HepG2 (cell line): ENCODE results near the gene MYLK. TPM values are rescaled to one million over a fixed set of nuclear protein-coding genes. Genes with fewer than 3 reads are reported as not detected.

Source experiments
- ATAC-seq: fragments of 200-7000 bp; cut with Tn5 transposase; 3 replicates; pipeline ENCODE4 v1.9.1; 2020; ENCODE audit warnings: mild to moderate bottlenecking, moderate library complexity
- BruUV-seq: library from RNA; stranded (reverse); fragments of 400-500 nt; replicated peaks from 2 replicates; lab custom pipeline; 2021; lab: Mats Ljungman, UMichigan
- CTCF ChIA-PET: fragments of 300-600 bp; formaldehyde crosslinking; extraction: SDS; loops from one replicate; lab custom pipeline; 2021; ENCODE audit warnings: low total read pairs, inconsistent platforms, low intra/inter-chr PET ratio; lab: Yijun Ruan, JAX
- POLR2A ChIA-PET: fragments of 350-600 bp; sonication (Branson Sonifier 250); formaldehyde crosslinking; loops from one replicate; lab custom pipeline; 2020; ENCODE audit warnings: antibody characterized with exemption, inconsistent platforms; lab: Yijun Ruan, JAX
- DNase-seq: peaks from one replicate; pipeline ENCODE4 v3.0.0-alpha.2; 2015; ENCODE audit warnings: low spot score
- FAIRE-seq: peaks from 3 replicates; lab custom pipeline; 2011; peaks lifted over from hg19 to GRCh38; lab: Jason Lieb, UNC
- H2AFZ ChIP-seq: one replicate; pipeline ENCODE4 v1.6.1; 2011; ENCODE audit warnings: low read length, inconsistent platforms
- H3K27ac ChIP-seq: fragments of 300-600 bp; 3 replicates; pipeline ENCODE4 v1.8.0; 2011; ENCODE audit warnings: mixed run types, mild to moderate bottlenecking, mixed read lengths, low read length, inconsistent platforms; ENCODE audit not compliant: insufficient read depth; ENCODE audit errors: extremely low read length
- H3K27me3 ChIP-seq, 2 experiments: fragments of 200-600 bp in 1 of 2; 2 replicates in 1 of 2; 3 replicates in 1 of 2; pipeline versions ENCODE4 v1.6.0 to v1.8.0; 2011; ENCODE audit warnings: low read length in 2 of 2, mild to moderate bottlenecking in 2 of 2, moderate library complexity in 2 of 2, inconsistent platforms in 1 of 2; ENCODE audit not compliant: insufficient read depth in 2 of 2, control insufficient read depth in 1 of 2
- H3K36me3 ChIP-seq, 2 experiments: fragments of 200-600 bp in 1 of 2; replicated peaks in 1 of 2; 2 replicates in 1 of 2; 3 replicates in 1 of 2; pipeline versions ENCODE4 v1.5.1 to v1.8.0; 2011; ENCODE audit warnings: low read length in 2 of 2, inconsistent platforms in 1 of 2; ENCODE audit not compliant: insufficient read depth in 2 of 2, control insufficient read depth in 1 of 2
- H3K4me1 ChIP-seq: 2 replicates; pipeline ENCODE4 v1.5.1; 2012; ENCODE audit warnings: low read length, inconsistent platforms; ENCODE audit not compliant: insufficient read depth
- H3K4me2 ChIP-seq: 2 replicates; pipeline ENCODE4 v1.6.0; 2011; ENCODE audit warnings: low read depth, low read length, inconsistent platforms
- H3K4me3 ChIP-seq, 3 experiments: fragments of 200-600 bp in 1 of 3; sonication (generic), shearing (Covaris generic) in 1 of 3; replicated peaks in 1 of 3; 2 replicates each; pipeline ENCODE4 v1.5.1; 2011 to 2016; ENCODE audit warnings: low read length in 3 of 3, inconsistent platforms in 2 of 3, low read depth in 2 of 3, mild to moderate bottlenecking in 2 of 3, control low read depth in 1 of 3, mixed read lengths in 1 of 3; ENCODE audit not compliant: insufficient read depth in 1 of 3
- H3K79me2 ChIP-seq: one replicate; pipeline ENCODE4 v1.6.1; 2011; ENCODE audit warnings: low read length, inconsistent platforms; ENCODE audit not compliant: insufficient read depth
- H3K9ac ChIP-seq: 2 replicates; pipeline ENCODE4 v1.6.0; 2011; ENCODE audit warnings: mild to moderate bottlenecking, low read depth, low read length, inconsistent platforms; ENCODE audit not compliant: insufficient read depth
- H3K9me3 ChIP-seq: 2 replicates; pipeline ENCODE4 v1.5.1; 2012; ENCODE audit warnings: mild to moderate bottlenecking, low read length
- H4K20me1 ChIP-seq: 2 replicates; pipeline ENCODE4 v1.6.0; 2011; ENCODE audit warnings: inconsistent platforms, mild to moderate bottlenecking, low read length, moderate library complexity; ENCODE audit not compliant: insufficient read depth
- ATF1 ChIP-seq: IDR thresholded peaks from 2 replicates; pipeline ENCODE4 v1.6.1; 2016; ENCODE audit warnings: mild to moderate bottlenecking, control low read depth
- CREB1 ChIP-seq, 2 experiments: fragments of 450-650 bp in 1 of 2; IDR thresholded peaks; 2 replicates each; pipeline ENCODE4 v1.6.1; 2016 to 2017; ENCODE audit warnings: control low read depth in 1 of 2, mild to moderate bottlenecking in 1 of 2, missing compliant biosample characterization in 1 of 2, missing genetic modification characterization in 1 of 2
- CREM ChIP-seq, 2 experiments: sonication (generic) in 1 of 2; formaldehyde crosslinking in 1 of 2; IDR thresholded peaks; 2 replicates each; pipeline versions ENCODE4 v1.4.0 to v1.6.1; 2016 to 2020; ENCODE audit warnings: antibody characterized with exemption in 1 of 2, mild to moderate bottlenecking in 1 of 2, missing genetic modification reagents in 1 of 2
- EP300 ChIP-seq, 3 experiments: sonication (generic) in 1 of 3; formaldehyde crosslinking in 1 of 3; IDR thresholded peaks; 2 replicates each; pipeline versions ENCODE4 v1.5.1 to v1.6.1; 2011 to 2020; ENCODE audit warnings: low read depth in 2 of 3, low read length in 2 of 3, borderline replicate concordance in 1 of 3, improper control_type of control experiment in 1 of 3, mild to moderate bottlenecking in 1 of 3, missing genetic modification reagents in 1 of 3, moderate library complexity in 1 of 3
- FOSL2 ChIP-seq: sonication (generic); formaldehyde crosslinking; IDR thresholded peaks from 2 replicates; pipeline ENCODE4 v1.4.0; 2020; ENCODE audit warnings: missing genetic modification reagents
- GATAD2A ChIP-seq: IDR thresholded peaks from 2 replicates; pipeline ENCODE4 v1.6.1; 2016
- KLF9 ChIP-seq: IDR thresholded peaks from 2 replicates; pipeline ENCODE4 v1.6.1; 2016; ENCODE audit warnings: low read depth
- MIER3 ChIP-seq: IDR thresholded peaks from 2 replicates; pipeline ENCODE4 v1.6.1; 2016; ENCODE audit warnings: missing compliant biosample characterization, borderline replicate concordance
- RAD21 ChIP-seq: fragments of 450-650 bp; formaldehyde crosslinking; IDR thresholded peaks from 2 replicates; pipeline ENCODE4 v1.5.0; 2020; ENCODE audit warnings: mild to moderate bottlenecking
- SMC3 ChIP-seq: IDR thresholded peaks from 2 replicates; pipeline ENCODE4 v1.6.1; 2011; ENCODE audit warnings: low read length, improper control_type of control experiment
- STAG1 ChIP-seq: sonication (generic); formaldehyde crosslinking; IDR thresholded peaks from 2 replicates; pipeline ENCODE4 v1.4.0; 2020; ENCODE audit warnings: missing genetic modification reagents
- TEAD3 ChIP-seq: optimal IDR thresholded peaks from 2 replicates; pipeline ENCODE3; 2016; ENCODE audit warnings: borderline replicate concordance
- XRCC5 ChIP-seq: fragments of 200-400 bp; formaldehyde crosslinking; optimal IDR thresholded peaks from 2 replicates; pipeline ENCODE3; 2017; ENCODE audit warnings: mild to moderate bottlenecking, low read length
- ZBTB39 ChIP-seq: sonication (generic); formaldehyde crosslinking; IDR thresholded peaks from 2 replicates; pipeline ENCODE4 v1.5.0; 2020; ENCODE audit warnings: missing genetic modification reagents
- ZNF205 ChIP-seq: IDR thresholded peaks from 2 replicates; pipeline ENCODE4 v1.6.1; 2018; ENCODE audit warnings: missing biosample characterization, missing genetic modification reagents
- ZNF546 ChIP-seq: sonication (generic); formaldehyde crosslinking; conservative IDR thresholded peaks from 2 replicates; pipeline ENCODE4 v1.8.1; 2023; ENCODE audit warnings: mild to moderate bottlenecking, missing genetic modification reagents
- ZNF550 ChIP-seq: sonication (generic); formaldehyde crosslinking; IDR thresholded peaks from 2 replicates; pipeline ENCODE4 v1.4.0; 2020; ENCODE audit warnings: mild to moderate bottlenecking, missing genetic modification reagents, borderline replicate concordance
- ZNF839 ChIP-seq: sonication (generic); formaldehyde crosslinking; IDR thresholded peaks from 2 replicates; pipeline ENCODE4 v1.4.0; 2020; ENCODE audit warnings: missing genetic modification reagents, mild to moderate bottlenecking, borderline replicate concordance
- WGBS: methylation state at CpG from one replicate; pipeline ENCODE4 v1.1.6; 2017; ENCODE audit warnings: low lambda C conversion rate; 5-methylcytosine and 5-hydroxymethylcytosine counted together
- in situ Hi-C: cut with HindIII; loops from 2 replicates; pipeline ENCODE4 v1.10.0; 2017; ENCODE audit warnings: low pct_unique_long_range_greater_than_20kb; ENCODE audit not compliant: extremely low pct_ligation_motif_present
- intact Hi-C: fragments of 100-400 bp; cut with micrococcal nuclease; formaldehyde crosslinking; loops from one replicate; pipeline ENCODE4 v1.10.0; 2022; ENCODE audit not compliant: unreplicated experiment
- polyA plus RNA-seq, 8 experiments: library from polyadenylated mRNA; depleted of rRNA in 3 of 8; stranded (reverse) in 7 of 8; unstranded in 1 of 8; fragments of >200 nt; fragmentation: Illumina TruSeq in 4 of 8; extraction: Trizol in 4 of 8; gene quantifications; 2 replicates each; pipeline versions ENCODE4 v1.2.1 to v1.2.3, GENCODE V29; 2011 to 2016; ENCODE audit warnings: low read depth in 4 of 8, missing spikeins in 1 of 8, mixed read lengths in 1 of 8; ENCODE audit not compliant: insufficient read depth in 1 of 8
- total RNA-seq, 5 experiments: library from RNA; depleted of rRNA; stranded (reverse); fragments of >200 nt; fragmentation: Illumina TruSeq; extraction: Trizol; gene quantifications; 2 replicates each; pipeline ENCODE4 v1.2.3, GENCODE V29; 2016; ENCODE audit warnings: low read depth in 1 of 5
- TF ChIP-seq, protein P1 (sequence below): sonication (generic); formaldehyde crosslinking; IDR thresholded peaks from 2 replicates; pipeline ENCODE4 v1.9.0; 2021; ENCODE audit warnings: missing genetic modification reagents, borderline replicate concordance
- TF ChIP-seq, protein P2 (sequence below): sonication (generic); formaldehyde crosslinking; IDR thresholded peaks from 2 replicates; pipeline ENCODE4 v1.5.0; 2020; ENCODE audit warnings: mild to moderate bottlenecking, missing genetic modification reagents, moderate library complexity

The MYLK gene
- total and polyA plus RNA-seq, 2 of the 13 experiments (the other 11 are each of a cell fraction or from before 2014, with no cell fraction given), result 10.6 to 34.9 TPM

- peaks cover 5 to 23% of the 10 kb centered on the region in 2 experiments; a peak in 4 of 5 replicates for H3K36me3 ChIP-seq
- H3K4me3 ChIP-seq, result no peak overlapping the region
- in situ Hi-C loops (no loop called here), intact Hi-C loops (loop anchor here (1.0 kb wide), 1 partner anchor 71 kb away; no protein-coding TSS in a partner anchor)
- POLR2A ChIA-PET, result interaction anchor here (0.7 to 0.8 kb wide), 2 partner anchors 76 to 118 kb away, joined by 3 read pairs; no protein-coding TSS in a partner anchor
- ATAC-seq, result peak; percentile 63
- no peak overlapping the region for H2AFZ ChIP-seq
- DNase-seq, result peak; percentile 62
- no peaks in the 10 kb centered on the region for H3K27me3 ChIP-seq
- FAIRE-seq, result peak; percentile 71
- BruUV-seq, result no TSS peak
- CTCF ChIA-PET, result interaction anchor here (1.4 to 1.8 kb wide), 3 partner anchors 71 to 158 kb away, joined by 3 to 12 read pairs (median 7); no protein-coding TSS in a partner anchor
- no peaks in the 10 kb centered on the region for H4K20me1 ChIP-seq
- H3K27ac ChIP-seq, result no peak overlapping the region
- no peaks in the 10 kb centered on the region for H3K79me2 ChIP-seq
- WGBS, result 34% methylated on average over 9 of the region's 9 CpGs
- no peaks in the 10 kb centered on the region for H3K9me3 ChIP-seq
- H3K4me1 ChIP-seq, result no peaks in the 10 kb centered on the region
- no peak overlapping the region for H3K4me2 ChIP-seq
- H3K9ac ChIP-seq, result no peak overlapping the region
- TF ChIP-seq RAD21 (peak; percentile 65), FOSL2 (0 out of 2 replicates have a peak, but pooled peaks have one; percentile 24), ZNF546 (CRISPR knock-in tag) (no peak), GATAD2A (peak; percentile 29; the same call in 1 of the 2 replicates), ZBTB39 (CRISPR knock-in tag) (no peak), ATF1 (CRISPR knock-in tag) (peak; percentile 48; the same call in 1 of the 2 replicates), EP300 (IDR thresholded peaks at IDR 0.05; ENCODE audit: low read depth in 2 of 2, low read length in 2 of 2) (no peak), EP300 (CRISPR knock-in tag; IDR thresholded peaks at IDR 0.05; ENCODE audit: borderline replicate concordance) (no peak), CREB1 (IDR thresholded peaks at IDR 0.05) (peak; percentile 47), CREB1 (CRISPR knock-in tag; IDR thresholded peaks at IDR 0.05) (no peak; the same call in 1 of the 2 replicates), TEAD3 (peak; percentile 28), MIER3 (CRISPR knock-in tag) (0 out of 2 replicates have a peak, but pooled peaks have one; percentile 14), SMC3 (peak; percentile 74), XRCC5 (no peak), ZNF205 (CRISPR knock-in tag) (no peak), ZNF550 (no peak), ZNF839 (no peak), KLF9 (no peak), CREM (IDR thresholded peaks at IDR 0.05) (peak; percentile 48), CREM (CRISPR knock-in tag; IDR thresholded peaks at IDR 0.05) (no peak), STAG1 (peak; percentile 69)
- TF ChIP-seq, protein P1, sequence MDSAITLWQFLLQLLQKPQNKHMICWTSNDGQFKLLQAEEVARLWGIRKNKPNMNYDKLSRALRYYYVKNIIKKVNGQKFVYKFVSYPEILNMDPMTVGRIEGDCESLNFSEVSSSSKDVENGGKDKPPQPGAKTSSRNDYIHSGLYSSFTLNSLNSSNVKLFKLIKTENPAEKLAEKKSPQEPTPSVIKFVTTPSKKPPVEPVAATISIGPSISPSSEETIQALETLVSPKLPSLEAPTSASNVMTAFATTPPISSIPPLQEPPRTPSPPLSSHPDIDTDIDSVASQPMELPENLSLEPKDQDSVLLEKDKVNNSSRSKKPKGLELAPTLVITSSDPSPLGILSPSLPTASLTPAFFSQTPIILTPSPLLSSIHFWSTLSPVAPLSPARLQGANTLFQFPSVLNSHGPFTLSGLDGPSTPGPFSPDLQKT, result no peak
- TF ChIP-seq, protein P2, sequence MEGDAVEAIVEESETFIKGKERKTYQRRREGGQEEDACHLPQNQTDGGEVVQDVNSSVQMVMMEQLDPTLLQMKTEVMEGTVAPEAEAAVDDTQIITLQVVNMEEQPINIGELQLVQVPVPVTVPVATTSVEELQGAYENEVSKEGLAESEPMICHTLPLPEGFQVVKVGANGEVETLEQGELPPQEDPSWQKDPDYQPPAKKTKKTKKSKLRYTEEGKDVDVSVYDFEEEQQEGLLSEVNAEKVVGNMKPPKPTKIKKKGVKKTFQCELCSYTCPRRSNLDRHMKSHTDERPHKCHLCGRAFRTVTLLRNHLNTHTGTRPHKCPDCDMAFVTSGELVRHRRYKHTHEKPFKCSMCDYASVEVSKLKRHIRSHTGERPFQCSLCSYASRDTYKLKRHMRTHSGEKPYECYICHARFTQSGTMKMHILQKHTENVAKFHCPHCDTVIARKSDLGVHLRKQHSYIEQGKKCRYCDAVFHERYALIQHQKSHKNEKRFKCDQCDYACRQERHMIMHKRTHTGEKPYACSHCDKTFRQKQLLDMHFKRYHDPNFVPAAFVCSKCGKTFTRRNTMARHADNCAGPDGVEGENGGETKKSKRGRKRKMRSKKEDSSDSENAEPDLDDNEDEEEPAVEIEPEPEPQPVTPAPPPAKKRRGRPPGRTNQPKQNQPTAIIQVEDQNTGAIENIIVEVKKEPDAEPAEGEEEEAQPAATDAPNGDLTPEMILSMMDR (CRISPR knock-in tag), result peak; percentile 80
Measured at GRCh38 chr3:123723522-123724168, 160.5 kb downstream of the MYLK start.
